IMR-90 (cell line): ENCODE results near the gene PLCH1. TPM values are rescaled to one million over a fixed set of nuclear protein-coding genes. Genes with fewer than 3 reads are reported as not detected.

Source experiments
- ATAC-seq: fragments of 200-7000 bp; cut with Tn5 transposase; 2 replicates; pipeline ENCODE4 v1.9.1; 2020; ENCODE audit warnings: low read depth, mild to moderate bottlenecking, moderate library complexity
- BruUV-seq: library from RNA; stranded (reverse); fragments of 400-500 nt; replicated peaks from 2 replicates; lab custom pipeline; 2021; lab: Mats Ljungman, UMichigan
- CTCF ChIA-PET: fragments of 300-600 bp; formaldehyde crosslinking; extraction: SDS; loops from one replicate; lab custom pipeline; 2021; ENCODE audit warnings: antibody characterized with exemption; lab: Yijun Ruan, JAX
- POLR2A ChIA-PET: fragments of 300-600 bp; sonication (Branson Sonifier 250); formaldehyde crosslinking; loops from one replicate; lab custom pipeline; 2022; ENCODE audit warnings: antibody characterized with exemption; ENCODE audit not compliant: unreplicated experiment; lab: Charles Lee
- DNase-seq: peaks from one replicate; pipeline ENCODE4 v3.0.0; 2013
- H2AFZ ChIP-seq: replicated peaks from 2 replicates; pipeline ENCODE3; 2013; ENCODE audit warnings: low read length, mild to moderate bottlenecking; ENCODE audit not compliant: poor library complexity
- H2AK5ac ChIP-seq: 2 replicates; pipeline ENCODE4 v1.6.1; 2013; ENCODE audit warnings: low read depth, low read length, inconsistent platforms
- H2AK9ac ChIP-seq: replicated peaks from 2 replicates; pipeline ENCODE3; 2013; ENCODE audit warnings: mild to moderate bottlenecking, low read depth, low read length, moderate library complexity; ENCODE audit not compliant: poor library complexity
- H2BK120ac ChIP-seq: 2 replicates; pipeline ENCODE4 v1.6.1; 2013; ENCODE audit warnings: low read depth, low read length, inconsistent platforms
- H2BK15ac ChIP-seq: 3 replicates; pipeline ENCODE4 v1.6.1; 2013; ENCODE audit warnings: low read depth, low read length, inconsistent platforms
- H2BK20ac ChIP-seq: 2 replicates; pipeline ENCODE4 v1.6.1; 2013; ENCODE audit warnings: low read depth, mild to moderate bottlenecking, inconsistent platforms, low read length, moderate library complexity
- H2BK5ac ChIP-seq: 2 replicates; pipeline ENCODE4 v1.6.1; 2013; ENCODE audit warnings: mild to moderate bottlenecking, low read depth, low read length, inconsistent platforms; ENCODE audit not compliant: poor library complexity, severe bottlenecking
- H3K14ac ChIP-seq: replicated peaks from 2 replicates; pipeline ENCODE4 v1.6.1; 2013; ENCODE audit warnings: low read depth, low read length, inconsistent platforms
- H3K18ac ChIP-seq: 2 replicates; pipeline ENCODE4 v1.6.1; 2013; ENCODE audit warnings: low read depth, low read length, control low read depth
- H3K23ac ChIP-seq: 2 replicates; pipeline ENCODE4 v1.6.1; 2013; ENCODE audit warnings: low read depth, low read length, inconsistent platforms
- H3K27ac ChIP-seq: 2 replicates; pipeline ENCODE4 v1.5.1; 2013; ENCODE audit warnings: mild to moderate bottlenecking, control low read depth, low read length; ENCODE audit not compliant: insufficient read depth
- H3K27me3 ChIP-seq: 2 replicates; pipeline ENCODE4 v1.6.1; 2013; ENCODE audit warnings: low read length; ENCODE audit not compliant: control insufficient read depth, insufficient read depth
- H3K36me3 ChIP-seq: 2 replicates; pipeline ENCODE4 v1.6.1; 2013; ENCODE audit warnings: low read length, mixed read lengths; ENCODE audit not compliant: control insufficient read depth, insufficient read depth
- H3K4ac ChIP-seq: 2 replicates; pipeline ENCODE4 v1.6.1; 2013; ENCODE audit warnings: low read depth, low read length, inconsistent platforms
- H3K4me1 ChIP-seq: 2 replicates; pipeline ENCODE4 v1.6.1; 2013; ENCODE audit warnings: low read length, mixed read lengths; ENCODE audit not compliant: control insufficient read depth, insufficient read depth
- H3K4me2 ChIP-seq: 2 replicates; pipeline ENCODE4 v1.6.1; 2013; ENCODE audit warnings: low read depth, mild to moderate bottlenecking, control low read depth, low read length, moderate library complexity
- H3K4me3 ChIP-seq: 2 replicates; pipeline ENCODE4 v1.5.1; 2013; ENCODE audit warnings: low read depth, mild to moderate bottlenecking, control low read depth, low read length, moderate library complexity; ENCODE audit not compliant: insufficient read depth
- H3K56ac ChIP-seq: 2 replicates; pipeline ENCODE4 v1.6.1; 2013; ENCODE audit warnings: low read length, inconsistent platforms; ENCODE audit not compliant: insufficient read depth; ENCODE audit errors: extremely low read depth
- H3K79me1 ChIP-seq, 2 experiments: 2 replicates each; pipeline ENCODE4 v1.6.1; 2013; ENCODE audit warnings: low read length in 2 of 2, inconsistent platforms in 1 of 2, low read depth in 1 of 2
- H3K9ac ChIP-seq: 2 replicates; pipeline ENCODE4 v1.6.1; 2013; ENCODE audit warnings: low read depth, low read length, control low read depth
- H3K9me1 ChIP-seq: 2 replicates; pipeline ENCODE4 v1.6.1; 2013; ENCODE audit warnings: low read length, inconsistent platforms; ENCODE audit not compliant: insufficient read depth
- H3K9me3 ChIP-seq: 2 replicates; pipeline ENCODE4 v1.6.1; 2013; ENCODE audit warnings: low read length; ENCODE audit not compliant: control insufficient read depth, insufficient read depth
- H4K20me1 ChIP-seq: 2 replicates; pipeline ENCODE4 v1.6.1; 2013; ENCODE audit warnings: low read length, inconsistent platforms; ENCODE audit not compliant: insufficient read depth
- H4K5ac ChIP-seq: 2 replicates; pipeline ENCODE4 v1.6.1; 2013; ENCODE audit warnings: mild to moderate bottlenecking, low read depth, low read length, control low read depth
- H4K8ac ChIP-seq, 2 experiments: 2 replicates each; pipeline ENCODE4 v1.6.1; 2013; ENCODE audit warnings: low read depth in 2 of 2, low read length in 2 of 2, control low read depth in 1 of 2, inconsistent platforms in 1 of 2
- H4K91ac ChIP-seq: 2 replicates; pipeline ENCODE4 v1.6.1; 2013; ENCODE audit warnings: low read depth, low read length, inconsistent platforms; ENCODE audit not compliant: insufficient read depth
- BHLHE40 ChIP-seq: fragments of 150-350 bp; IDR thresholded peaks from 2 replicates; pipeline ENCODE4 v1.6.1; 2016; ENCODE audit warnings: mild to moderate bottlenecking, low read depth, low read length
- CHD1 ChIP-seq: IDR thresholded peaks from 2 replicates; pipeline ENCODE4 v1.6.1; 2012; ENCODE audit warnings: low read depth, low read length, improper control_type of control experiment
- MAFK ChIP-seq: IDR thresholded peaks from 2 replicates; pipeline ENCODE4 v1.6.1; 2012; ENCODE audit warnings: low read depth, low read length, improper control_type of control experiment
- MXI1 ChIP-seq: IDR thresholded peaks from 2 replicates; pipeline ENCODE4 v1.6.1; 2012; ENCODE audit warnings: low read depth, mild to moderate bottlenecking, low read length, moderate library complexity, borderline replicate concordance
- POLR2A ChIP-seq: IDR thresholded peaks from 2 replicates; pipeline ENCODE4 v1.6.1; 2012; ENCODE audit warnings: mild to moderate bottlenecking, low read depth, low read length
- RFX5 ChIP-seq: IDR thresholded peaks from 2 replicates; pipeline ENCODE4 v1.8.0; 2012; ENCODE audit warnings: low read depth, mild to moderate bottlenecking, low read length, moderate library complexity
- SMC3 ChIP-seq: fragments of 150-350 bp; IDR thresholded peaks from 2 replicates; pipeline ENCODE4 v1.6.1; 2016; ENCODE audit warnings: low read depth, mild to moderate bottlenecking, antibody characterized with exemption, low read length, moderate library complexity
- WGBS, 2 experiments: methylation state at CpG; one replicate each; pipeline versions ENCODE4 v1.1.5 to v1.1.7; 2013; ENCODE audit warnings: missing lambda C conversion rate in 2 of 2; ENCODE audit not compliant: insufficient read length in 1 of 2; ENCODE audit errors: extremely low coverage in 2 of 2; 5-methylcytosine and 5-hydroxymethylcytosine counted together
- dilution Hi-C: fragments of 300-500 bp; cut with HindIII; formaldehyde crosslinking; loops from one replicate; pipeline ENCODE4 v1.14.3; 2018; ENCODE audit warnings: low sequenced_read_pairs; ENCODE audit not compliant: unreplicated experiment
- in situ Hi-C: fragments of 300-500 bp; cut with MboI; formaldehyde crosslinking; loops from 3 replicates; pipeline ENCODE4 v1.14.3; 2019; ENCODE audit warnings: low sequenced_read_pairs, inconsistent platforms, mixed read lengths
- intact Hi-C: fragments of 100-400 bp; cut with micrococcal nuclease; formaldehyde crosslinking; loops from 2 replicates; pipeline ENCODE4 v1.10.0; 2022
- polyA plus RNA-seq, 3 experiments: library from polyadenylated mRNA; depleted of rRNA; stranded (reverse); fragments of >200 nt; gene quantifications; 2 replicates each; pipeline ENCODE4 v1.2.3, GENCODE V29; 2012; ENCODE audit warnings: low replicate concordance in 1 of 3
- total RNA-seq: library from RNA; depleted of rRNA; stranded (reverse); fragments of >200 nt; gene quantifications from 2 replicates; pipeline ENCODE4 v1.2.3, GENCODE V29; 2012
- TF ChIP-seq, protein P1 (sequence below): conservative IDR thresholded peaks from 2 replicates; pipeline ENCODE4 v1.5.1; 2012; ENCODE audit warnings: mild to moderate bottlenecking, low read depth, low read length, improper control_type of control experiment

PLCH1 gene
- total and polyA plus RNA-seq, 2 of the 4 experiments (the other 2 are of a cell fraction), result not detected

DNA sequence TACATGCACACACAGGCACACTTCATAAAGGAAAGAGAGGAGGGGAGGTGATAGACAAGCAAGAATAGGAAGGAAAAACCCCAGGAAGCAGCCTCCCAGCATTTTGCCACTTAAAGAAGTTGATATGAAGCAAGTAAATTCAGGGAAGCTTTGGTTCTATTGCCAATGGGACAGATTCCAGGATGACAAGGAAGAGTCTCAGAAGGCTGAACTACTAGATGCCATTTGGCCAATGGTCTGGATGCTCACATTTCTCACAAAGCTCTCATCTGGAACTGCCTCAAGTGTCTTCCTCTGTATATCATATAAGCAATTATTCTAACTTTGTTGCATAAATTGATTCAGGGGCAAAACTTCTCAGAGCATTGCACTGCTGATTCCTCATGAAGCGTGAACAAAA, 372.6 kb downstream of the PLCH1 start:
- Histone ChIP-seq H3K4ac (no peak overlapping the region), H3K4me2 (no peak overlapping the region), H4K5ac (no peak overlapping the region), H2AFZ (no peak overlapping the region), H3K4me3 (no peak overlapping the region), H2AK5ac (no peak overlapping the region), H2BK120ac (no peak overlapping the region), H2BK5ac (no peak overlapping the region), H3K9me1 (no peaks in the 10 kb centered on the region), H3K18ac (no peak overlapping the region), H3K79me1 (no peaks in the 10 kb centered on the region), H3K27ac (no peak overlapping the region), H3K56ac (no peak overlapping the region), H3K27me3 (no peaks in the 10 kb centered on the region), H4K8ac (no peak overlapping the region), H4K91ac (no peak overlapping the region), H2BK15ac (no peak overlapping the region), H3K9me3 (no peaks in the 10 kb centered on the region), H3K4me1 (no peaks in the 10 kb centered on the region), H3K14ac (no peak overlapping the region), H4K20me1 (no peaks in the 10 kb centered on the region), H3K23ac (no peak overlapping the region), H3K36me3 (no peaks in the 10 kb centered on the region), H2BK20ac (no peak overlapping the region), H3K9ac (no peak overlapping the region), H2AK9ac (no peak overlapping the region)
- TF ChIP-seq, protein P1, sequence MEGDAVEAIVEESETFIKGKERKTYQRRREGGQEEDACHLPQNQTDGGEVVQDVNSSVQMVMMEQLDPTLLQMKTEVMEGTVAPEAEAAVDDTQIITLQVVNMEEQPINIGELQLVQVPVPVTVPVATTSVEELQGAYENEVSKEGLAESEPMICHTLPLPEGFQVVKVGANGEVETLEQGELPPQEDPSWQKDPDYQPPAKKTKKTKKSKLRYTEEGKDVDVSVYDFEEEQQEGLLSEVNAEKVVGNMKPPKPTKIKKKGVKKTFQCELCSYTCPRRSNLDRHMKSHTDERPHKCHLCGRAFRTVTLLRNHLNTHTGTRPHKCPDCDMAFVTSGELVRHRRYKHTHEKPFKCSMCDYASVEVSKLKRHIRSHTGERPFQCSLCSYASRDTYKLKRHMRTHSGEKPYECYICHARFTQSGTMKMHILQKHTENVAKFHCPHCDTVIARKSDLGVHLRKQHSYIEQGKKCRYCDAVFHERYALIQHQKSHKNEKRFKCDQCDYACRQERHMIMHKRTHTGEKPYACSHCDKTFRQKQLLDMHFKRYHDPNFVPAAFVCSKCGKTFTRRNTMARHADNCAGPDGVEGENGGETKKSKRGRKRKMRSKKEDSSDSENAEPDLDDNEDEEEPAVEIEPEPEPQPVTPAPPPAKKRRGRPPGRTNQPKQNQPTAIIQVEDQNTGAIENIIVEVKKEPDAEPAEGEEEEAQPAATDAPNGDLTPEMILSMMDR, result no peak
- TF ChIP-seq RFX5, result no peak
- TF ChIP-seq CHD1, result no peak
- no peak for TF ChIP-seq POLR2A
- TF ChIP-seq MAFK, result no peak
- no peak for TF ChIP-seq SMC3
- no peak for TF ChIP-seq BHLHE40
- TF ChIP-seq MXI1, result no peak
- in situ Hi-C loops (no loop called here), intact Hi-C loops (no loop called here), dilution Hi-C loops (no loop called here)
- ATAC-seq, result no peak
- DNase-seq, result no peak
- WGBS, 2 experiments, result no CpG with 5 or more reads among the region's 1 CpG
- no TSS peak for BruUV-seq
- POLR2A ChIA-PET, result no interaction called here
- CTCF ChIA-PET, result interaction anchor here (2.1 kb wide), 1 partner anchor 10 kb away, joined by 5 read pairs; no protein-coding TSS in a partner anchor
